Ascending aorta (tissue), 2 donors: Measurements from ENCODE around the gene MS4A7. TPM values are rescaled to one million over a fixed set of nuclear protein-coding genes. Genes with fewer than 3 reads are reported as not detected.
A peak's percentile ranks its signal among the peaks of the same experiment; 100 is the strongest.

ENCODE experiments used
- DNase-seq, 2 donors: peaks; one replicate each; pipeline ENCODE4 v3.0.0-alpha.2; 2019; ENCODE audit warnings: low spot score in 2 of 2
- H3K27ac ChIP-seq, 2 donors: fragments of 200-600 bp; sonication (generic); one replicate each; pipeline ENCODE4 v1.5.1; 2016 to 2017; ENCODE audit warnings: mild to moderate bottlenecking in 1 of 2
- H3K27me3 ChIP-seq: fragments of 200-600 bp; sonication (generic); one replicate; pipeline ENCODE4 v1.5.1; 2017
- H3K36me3 ChIP-seq, 2 donors: fragments of 200-600 bp; sonication (generic); one replicate each; pipeline ENCODE4 v1.5.1; 2016
- H3K4me1 ChIP-seq, 2 donors: fragments of 200-600 bp; sonication (generic); one replicate each; pipeline ENCODE4 v1.5.1; 2016 to 2017; ENCODE audit warnings: mild to moderate bottlenecking in 1 of 2
- H3K4me3 ChIP-seq, 2 donors: fragments of 200-600 bp; sonication (generic); one replicate each; pipeline ENCODE4 v1.5.1; 2016 to 2017; ENCODE audit warnings: mild to moderate bottlenecking in 1 of 2
- H3K9me3 ChIP-seq, 2 donors: fragments of 200-600 bp; sonication (generic); one replicate each; pipeline ENCODE4 v1.5.1; 2016
- CTCF ChIP-seq, 3 experiments: fragments of 200-600 bp in 2 of 3; fragments of 450-650 bp in 1 of 3; sonication (generic) in 2 of 3; IDR thresholded peaks; one replicate each; pipeline ENCODE4 v1.5.1; 2016 to 2019; ENCODE audit warnings: antibody characterized with exemption in 3 of 3, mild to moderate bottlenecking in 1 of 3, moderate library complexity in 1 of 3
- intact Hi-C: fragments of 100-400 bp; cut with DNase I; formaldehyde crosslinking; loops from one replicate; pipeline ENCODE4 v1.15.1; 2023
- total RNA-seq: library from RNA; depleted of rRNA; stranded (reverse); fragments of >200 nt; gene quantifications from one replicate; pipeline ENCODE4 v1.1.0, GENCODE V29; 2016

MS4A7 gene
- total RNA-seq, 1 donor from 2014 or later, result 114 TPM

GRCh38 chr11:60377401-60378136 is 763 bp upstream of the MS4A7 start:
- peak; percentile 67 to 81 for DNase-seq
- Histone ChIP-seq H3K4me3 (no peak overlapping the region), H3K36me3 (no peaks in the 10 kb centered on the region), H3K4me1 (no peaks in the 10 kb centered on the region), H3K27me3 (no peaks in the 10 kb centered on the region), H3K27ac (peak overlapping the region; percentile 40 to 48), H3K9me3 (no peaks in the 10 kb centered on the region)
- TF ChIP-seq CTCF (IDR thresholded peaks at IDR 0.05), result no peak
- intact Hi-C loops, result loop anchor here (2.0 kb wide), 1 partner anchor 21 kb away; no protein-coding TSS in a partner anchor

DNA sequence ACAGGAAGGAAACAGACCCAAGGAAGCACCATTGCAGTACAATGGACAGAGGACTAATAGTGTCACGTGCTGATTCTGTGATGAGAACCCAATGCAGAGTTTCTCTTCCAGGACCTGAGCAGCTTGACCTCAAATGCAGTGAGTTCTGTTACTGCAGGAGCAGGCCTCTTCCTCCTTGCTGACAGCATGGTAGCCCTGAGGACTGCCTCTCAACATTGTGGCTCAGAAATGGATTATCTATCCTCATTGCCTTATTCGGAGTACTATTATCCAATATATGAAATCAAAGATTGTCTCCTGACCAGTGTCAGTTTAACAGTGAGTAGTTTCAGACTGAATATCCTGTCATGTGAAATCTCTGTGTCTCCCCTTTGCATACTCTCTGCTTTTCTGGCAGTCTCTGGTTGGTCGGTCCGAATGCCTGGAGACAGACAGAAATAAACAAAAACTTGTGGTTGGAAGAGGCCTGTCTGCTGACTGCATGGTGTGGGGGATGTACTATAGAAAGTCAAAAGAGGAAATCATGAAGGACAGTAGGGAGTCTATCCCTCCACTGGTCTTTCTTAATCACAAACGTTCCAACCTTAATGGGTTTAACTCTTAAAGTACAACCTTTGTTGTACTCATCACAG is 11.1 kb downstream of the MS4A7 start:
- intact Hi-C loops, result no loop called here
- H3K9me3 ChIP-seq, result no peaks in the 10 kb centered on the region
- DNase-seq, result no peak
- no peak overlapping the region for H3K27ac ChIP-seq
- no peak for TF ChIP-seq CTCF (IDR thresholded peaks at IDR 0.05)
- no peaks in the 10 kb centered on the region for H3K36me3 ChIP-seq
- no peak overlapping the region for H3K4me3 ChIP-seq
- H3K4me1 ChIP-seq, result no peaks in the 10 kb centered on the region
- H3K27me3 ChIP-seq, result no peaks in the 10 kb centered on the region

DNA sequence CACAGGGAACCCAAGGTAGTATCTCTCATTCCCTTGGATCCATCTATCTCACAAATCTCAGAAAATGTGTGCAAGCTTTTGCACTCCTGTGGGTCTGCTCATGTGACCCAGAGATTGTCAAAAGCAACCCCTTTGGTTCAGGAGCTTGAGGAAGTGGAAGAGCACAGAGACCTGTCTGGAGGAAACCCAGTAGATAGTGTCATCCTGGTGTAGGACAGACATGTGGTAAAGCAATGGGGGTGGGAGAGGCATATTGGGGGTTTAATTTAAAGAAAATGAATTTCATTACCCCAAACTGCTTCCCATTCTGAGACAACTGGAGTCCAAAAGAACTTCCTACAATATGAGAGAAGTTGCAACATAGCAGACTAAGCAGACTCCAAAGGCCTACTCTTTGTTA is 12.1 kb downstream of the MS4A7 start:
- intact Hi-C loops, result no loop called here
- Histone ChIP-seq H3K36me3 (no peaks in the 10 kb centered on the region), H3K27ac (no peak overlapping the region), H3K27me3 (no peaks in the 10 kb centered on the region), H3K4me3 (no peak overlapping the region), H3K4me1 (no peaks in the 10 kb centered on the region), H3K9me3 (no peaks in the 10 kb centered on the region)
- DNase-seq, result no peak
- TF ChIP-seq CTCF (IDR thresholded peaks at IDR 0.05), result no peak

DNA sequence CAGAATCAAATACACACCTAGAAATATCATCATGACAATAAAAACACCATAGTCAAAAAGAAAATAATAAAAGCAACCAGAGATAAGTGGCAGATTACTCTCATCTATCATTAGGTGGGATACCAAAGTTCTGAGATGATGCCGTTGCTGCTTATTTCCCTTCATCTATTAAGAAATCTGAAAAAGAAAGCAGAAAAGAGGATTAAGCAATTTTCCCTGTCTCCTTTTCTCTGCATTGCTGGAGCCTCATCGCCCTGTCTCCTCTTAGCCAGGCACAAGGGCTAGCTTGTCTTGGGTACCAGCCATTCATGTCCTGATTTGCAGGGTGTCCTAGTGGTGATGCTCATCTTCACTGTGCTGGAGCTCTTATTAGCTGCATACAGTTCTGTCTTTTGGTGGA is 14.0 kb downstream of the MS4A7 start:
- H3K4me3 ChIP-seq, result no peak overlapping the region
- H3K36me3 ChIP-seq, result no peaks in the 10 kb centered on the region
- DNase-seq, result no peak
- H3K4me1 ChIP-seq, result no peaks in the 10 kb centered on the region
- no peaks in the 10 kb centered on the region for H3K9me3 ChIP-seq
- no peak overlapping the region for H3K27ac ChIP-seq
- TF ChIP-seq CTCF (IDR thresholded peaks at IDR 0.05), result no peak
- no peaks in the 10 kb centered on the region for H3K27me3 ChIP-seq
- intact Hi-C loops, result no loop called here

DNA sequence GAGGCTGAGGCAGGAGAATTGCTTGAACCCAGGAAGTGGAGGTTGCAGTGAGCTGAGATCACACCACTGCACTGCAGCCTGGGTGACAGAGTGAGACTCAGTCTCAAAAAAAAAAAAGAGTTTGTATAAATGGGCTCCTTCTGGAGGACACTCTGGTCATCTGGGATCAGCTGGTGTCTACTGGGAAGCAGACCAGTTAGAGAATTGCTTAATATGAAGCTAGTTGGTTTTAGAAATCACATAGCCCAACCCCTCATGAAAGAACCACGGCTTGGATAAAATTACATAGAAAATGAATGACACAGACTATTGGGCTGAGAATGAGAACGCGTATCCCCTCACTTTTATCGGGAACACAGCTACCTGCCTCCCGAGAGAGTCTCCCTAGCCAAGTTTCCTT is 14.7 kb downstream of the MS4A7 start:
- Histone ChIP-seq H3K27ac (no peak overlapping the region), H3K9me3 (no peaks in the 10 kb centered on the region), H3K27me3 (no peaks in the 10 kb centered on the region), H3K36me3 (no peaks in the 10 kb centered on the region), H3K4me3 (no peak overlapping the region), H3K4me1 (no peaks in the 10 kb centered on the region)
- no peak for TF ChIP-seq CTCF (IDR thresholded peaks at IDR 0.05)
- DNase-seq, result no peak
- intact Hi-C loops, result no loop called here
